ENCODE measurements around the gene BNC2.

BNC2 gene

DNA sequence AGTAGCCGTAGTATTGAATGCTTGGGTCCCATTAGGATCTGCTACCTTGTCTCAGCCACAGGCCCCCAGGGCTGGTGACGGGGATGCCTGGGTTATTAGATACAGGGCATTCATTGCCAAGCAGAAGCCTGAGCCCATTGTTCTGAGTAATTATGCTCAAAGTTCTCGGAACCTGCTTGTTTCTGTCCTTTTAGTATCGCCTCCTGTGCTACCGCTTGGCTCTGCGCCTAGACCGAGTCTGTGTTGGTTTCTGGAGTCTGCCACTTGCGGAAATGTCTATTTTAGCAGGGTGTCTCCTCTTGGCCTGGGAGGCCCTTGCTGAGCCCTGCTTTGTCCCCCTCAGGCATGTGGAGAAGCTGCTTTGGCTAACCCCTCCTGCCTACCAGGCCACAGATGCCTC is 506.1 kb downstream of the BNC2 start:
- DNase-seq (ENCODE audit: low read depth): no peak

DNA sequence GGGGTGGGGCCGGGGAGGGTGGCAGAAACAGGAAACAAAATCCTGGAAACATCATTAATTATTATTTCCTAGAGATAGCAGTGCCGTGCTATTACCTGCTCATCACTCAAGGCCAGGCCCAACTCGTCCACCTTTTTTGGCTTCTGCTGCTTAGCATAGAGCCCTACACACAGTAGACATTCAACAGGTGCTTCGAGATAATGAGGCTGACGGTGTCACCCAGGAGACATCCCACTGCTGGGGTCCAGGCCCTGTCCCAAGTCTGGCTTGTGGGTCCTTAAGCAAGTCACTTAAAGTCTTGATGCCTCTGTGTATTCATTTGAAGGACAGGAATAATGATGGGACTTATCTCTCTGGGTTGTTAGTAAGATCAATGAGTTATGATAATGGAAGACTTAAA is 506.6 kb downstream of the BNC2 start:
- no peak for DNase-seq (ENCODE audit: low read depth)

- no peak for DNase-seq (ENCODE audit: low read depth)
These were observed 507.2 kb downstream of the BNC2 start for GRCh38 chr9:16363073-16363781.

DNA sequence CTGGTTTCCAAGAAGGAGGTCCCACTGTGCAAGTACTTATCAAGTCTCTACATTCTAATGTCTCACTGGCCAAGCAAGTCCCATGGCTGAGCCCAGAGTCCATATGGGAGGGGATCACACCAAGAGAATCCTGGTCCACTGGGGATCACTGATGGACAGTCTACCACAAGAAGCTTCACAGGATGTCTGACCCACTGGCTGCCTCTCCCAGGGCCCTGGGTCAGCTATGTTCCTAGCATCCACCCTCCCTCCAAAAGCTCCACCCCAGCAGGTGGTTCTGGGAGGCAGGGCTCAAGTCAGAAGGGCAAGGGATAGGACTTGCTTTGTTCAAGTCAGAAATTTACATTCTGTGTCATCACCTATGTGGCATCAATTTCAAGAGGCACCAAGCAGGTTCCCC is 508.5 kb downstream of the BNC2 start:
- no peak for DNase-seq (ENCODE audit: low read depth)

GRCh38 chr9:16361118-16361517 is 509.4 kb downstream of the BNC2 start:
- no peak for DNase-seq (ENCODE audit: low read depth)

GRCh38 chr9:16360247-16360646 is 510.2 kb downstream of the BNC2 start:
- DNase-seq (ENCODE audit: low read depth): no peak
